Brain microvascular endothelial cell (primary cell): ENCODE measurements around the gene KAT6B.

ENCODE experiments used
- DNase-seq: peaks from one replicate; pipeline ENCODE4 v3.0.0-alpha.2; 2020
- H3K27ac ChIP-seq: fragments of 250-450 bp; sonication (Bioruptor Pico); 2 replicates; pipeline ENCODE4 v1.5.1; 2020; ENCODE audit warnings: mild to moderate bottlenecking, moderate library complexity
- H3K27me3 ChIP-seq: fragments of 250-450 bp; sonication (Bioruptor Pico); replicated peaks from 2 replicates; pipeline ENCODE4 v1.5.1; 2020; ENCODE audit warnings: mild to moderate bottlenecking
- H3K36me3 ChIP-seq: fragments of 250-450 bp; sonication (Bioruptor Pico); replicated peaks from 2 replicates; pipeline ENCODE4 v1.5.1; 2020; ENCODE audit warnings: mild to moderate bottlenecking
- H3K4me3 ChIP-seq: 2 replicates; pipeline ENCODE4 v1.5.1; 2011; ENCODE audit warnings: low read depth, mild to moderate bottlenecking, control low read depth, low read length, moderate library complexity
- in situ Hi-C: cut with HindIII; loops from 2 replicates; pipeline ENCODE4 v1.10.0; 2017; ENCODE audit warnings: low sequenced_read_pairs, low pct_ligation_motif_present
- TF ChIP-seq, protein P1 (sequence below): IDR thresholded peaks from 2 replicates; pipeline ENCODE4 v1.5.1; 2011; ENCODE audit warnings: low read depth, mild to moderate bottlenecking, moderate library complexity, low read length, control low read depth, inconsistent platforms; ENCODE audit errors: missing control alignments

Gene KAT6B

DNA sequence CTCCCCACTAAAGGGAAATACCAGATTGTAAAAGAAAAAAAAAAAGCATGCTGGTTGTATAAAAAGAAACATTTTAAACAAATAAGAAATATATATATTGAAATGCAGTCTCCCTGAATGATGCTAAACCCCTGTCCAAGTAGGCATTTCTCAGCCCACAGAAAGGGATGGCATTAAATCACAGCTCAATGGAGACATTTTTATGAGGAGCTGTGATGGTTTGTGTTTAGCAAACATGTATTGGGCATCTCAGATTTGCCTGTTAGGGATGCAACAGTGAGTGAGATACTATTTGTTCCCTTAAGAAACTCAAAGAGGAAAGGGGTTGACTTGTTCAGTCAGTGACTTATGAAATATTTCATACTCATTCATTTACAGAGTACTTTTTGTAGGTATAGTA, 51.5 kb downstream of the KAT6B start:
- no peak for DNase-seq
- TF ChIP-seq, protein P1, sequence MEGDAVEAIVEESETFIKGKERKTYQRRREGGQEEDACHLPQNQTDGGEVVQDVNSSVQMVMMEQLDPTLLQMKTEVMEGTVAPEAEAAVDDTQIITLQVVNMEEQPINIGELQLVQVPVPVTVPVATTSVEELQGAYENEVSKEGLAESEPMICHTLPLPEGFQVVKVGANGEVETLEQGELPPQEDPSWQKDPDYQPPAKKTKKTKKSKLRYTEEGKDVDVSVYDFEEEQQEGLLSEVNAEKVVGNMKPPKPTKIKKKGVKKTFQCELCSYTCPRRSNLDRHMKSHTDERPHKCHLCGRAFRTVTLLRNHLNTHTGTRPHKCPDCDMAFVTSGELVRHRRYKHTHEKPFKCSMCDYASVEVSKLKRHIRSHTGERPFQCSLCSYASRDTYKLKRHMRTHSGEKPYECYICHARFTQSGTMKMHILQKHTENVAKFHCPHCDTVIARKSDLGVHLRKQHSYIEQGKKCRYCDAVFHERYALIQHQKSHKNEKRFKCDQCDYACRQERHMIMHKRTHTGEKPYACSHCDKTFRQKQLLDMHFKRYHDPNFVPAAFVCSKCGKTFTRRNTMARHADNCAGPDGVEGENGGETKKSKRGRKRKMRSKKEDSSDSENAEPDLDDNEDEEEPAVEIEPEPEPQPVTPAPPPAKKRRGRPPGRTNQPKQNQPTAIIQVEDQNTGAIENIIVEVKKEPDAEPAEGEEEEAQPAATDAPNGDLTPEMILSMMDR, result no peak
- no peak overlapping the region for H3K4me3 ChIP-seq
- H3K36me3 ChIP-seq, result no peaks in the 10 kb centered on the region
- in situ Hi-C loops, result no loop called here
- H3K27ac ChIP-seq, result no peak overlapping the region
- no peaks in the 10 kb centered on the region for H3K27me3 ChIP-seq

DNA sequence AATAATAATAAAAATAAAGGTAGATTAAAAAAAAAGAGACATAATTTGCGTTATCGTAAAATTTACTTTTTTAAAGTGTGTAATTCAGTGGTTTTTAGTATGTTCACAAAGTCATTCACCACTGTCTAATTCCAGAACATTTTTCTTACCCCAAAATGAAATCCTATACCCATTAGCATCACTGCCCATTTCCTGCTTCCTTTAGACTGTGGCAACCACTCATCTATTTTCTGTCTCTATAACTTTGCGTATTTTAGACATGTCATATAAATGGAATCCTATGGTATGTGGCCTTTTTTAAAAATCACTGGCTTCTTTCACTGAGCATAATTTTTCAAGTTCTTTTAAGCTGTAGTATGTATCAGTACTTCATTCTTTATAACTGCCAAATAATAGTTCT, 53.6 kb downstream of the KAT6B start:
- Histone ChIP-seq H3K4me3 (no peak overlapping the region), H3K27me3 (no peaks in the 10 kb centered on the region), H3K36me3 (no peaks in the 10 kb centered on the region), H3K27ac (no peak overlapping the region)
- peak; percentile 8 for DNase-seq
- in situ Hi-C loops, result no loop called here
- TF ChIP-seq, protein P1, result no peak

DNA sequence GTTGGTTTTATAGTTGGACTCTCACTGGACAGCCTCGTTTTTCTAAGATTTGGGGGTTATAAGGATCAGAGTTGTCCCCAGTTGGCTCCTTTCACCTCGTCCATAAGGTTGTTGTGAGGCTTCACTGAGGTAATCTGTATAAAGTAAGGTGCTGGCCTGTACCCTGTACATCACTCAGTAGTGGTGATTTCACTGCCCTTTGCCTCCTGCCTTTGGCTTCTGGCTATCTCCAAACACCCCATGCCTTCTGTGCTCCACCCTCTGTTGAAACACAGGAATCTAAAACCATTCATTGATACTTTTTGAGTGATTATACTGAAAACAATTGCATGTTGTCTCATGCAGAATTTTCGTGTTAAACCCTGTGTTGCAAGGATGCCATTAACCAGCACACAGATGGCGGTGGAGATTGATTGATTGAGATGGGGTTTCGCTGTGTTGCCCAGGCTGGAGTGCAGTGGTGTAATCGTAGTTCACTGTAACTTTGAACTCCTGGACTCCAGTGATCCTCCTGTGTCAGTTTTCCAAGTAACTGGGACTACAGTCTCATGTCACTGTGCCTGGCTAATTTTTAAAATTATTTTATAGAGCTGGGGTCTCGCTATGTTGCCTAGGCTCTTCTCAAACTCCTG, 55.0 kb downstream of the KAT6B start:
- no peaks in the 10 kb centered on the region for H3K27me3 ChIP-seq
- DNase-seq, result no peak
- no peaks in the 10 kb centered on the region for H3K36me3 ChIP-seq
- TF ChIP-seq, protein P1, result no peak
- H3K27ac ChIP-seq, result no peak overlapping the region
- in situ Hi-C loops, result no loop called here
- H3K4me3 ChIP-seq, result no peak overlapping the region

DNA sequence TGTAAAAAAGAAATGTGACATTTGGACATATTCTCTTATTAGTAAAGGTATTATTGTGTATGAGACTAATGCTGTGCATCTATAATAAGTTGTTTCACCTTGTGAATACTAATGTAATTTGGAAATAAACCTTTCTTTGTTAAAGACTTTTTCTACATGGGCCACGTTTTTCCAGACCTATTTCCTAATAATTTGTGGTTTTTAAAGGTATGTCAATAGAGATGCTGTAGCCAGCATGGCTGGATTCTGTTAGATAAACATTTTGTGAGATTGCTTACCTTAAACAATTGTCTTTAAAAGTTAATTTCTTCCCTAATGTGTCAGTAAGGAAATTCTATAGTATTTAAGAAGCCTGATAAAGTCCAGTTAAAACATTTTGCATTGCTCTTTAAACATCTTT, 56.0 kb downstream of the KAT6B start:
- no peak for DNase-seq
- H3K4me3 ChIP-seq, result no peak overlapping the region
- no peaks in the 10 kb centered on the region for H3K36me3 ChIP-seq
- in situ Hi-C loops, result no loop called here
- no peaks in the 10 kb centered on the region for H3K27me3 ChIP-seq
- TF ChIP-seq, protein P1, result no peak
- H3K27ac ChIP-seq, result no peak overlapping the region

DNA sequence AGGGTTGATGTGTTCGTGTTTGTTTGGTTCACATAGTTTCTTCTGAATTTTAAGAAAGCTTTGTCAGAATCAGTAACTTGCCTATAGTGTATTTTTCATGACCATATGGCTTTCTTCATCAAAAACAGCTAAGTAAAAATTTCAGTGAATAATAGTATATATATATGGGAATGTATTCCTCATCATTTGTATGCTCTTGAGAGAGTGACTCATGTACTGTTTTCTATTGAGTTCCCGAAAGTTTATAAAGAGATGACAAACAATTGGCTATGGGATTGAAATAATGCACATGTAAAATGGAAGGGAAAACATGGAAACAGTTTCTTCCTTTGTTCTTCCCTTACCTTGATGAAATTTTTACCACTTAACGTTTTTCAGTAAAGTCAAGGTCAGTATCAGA, 56.4 kb downstream of the KAT6B start:
- H3K27me3 ChIP-seq, result no peaks in the 10 kb centered on the region
- H3K4me3 ChIP-seq, result no peak overlapping the region
- TF ChIP-seq, protein P1, result no peak
- no peak for DNase-seq
- in situ Hi-C loops, result no loop called here
- no peak overlapping the region for H3K27ac ChIP-seq
- no peaks in the 10 kb centered on the region for H3K36me3 ChIP-seq

DNA sequence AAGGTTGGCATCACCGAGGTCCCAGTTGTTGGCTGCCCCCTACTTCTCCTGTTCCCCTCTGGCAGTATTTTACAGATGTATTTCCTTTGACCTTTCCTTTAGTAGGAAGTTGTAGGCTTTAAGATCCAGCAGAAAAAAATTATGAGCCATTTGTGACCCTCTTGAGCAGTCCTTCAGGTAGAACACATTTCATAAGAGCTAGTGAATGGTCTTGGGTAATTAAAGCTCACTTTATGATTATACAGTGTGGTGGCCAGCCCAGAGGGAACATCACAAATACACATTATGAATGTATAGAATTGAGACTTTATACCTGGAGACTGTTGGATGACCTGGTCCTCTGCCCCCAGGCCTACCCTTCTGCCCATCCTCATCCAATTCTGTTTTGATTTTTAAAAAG, 57.0 kb downstream of the KAT6B start:
- Histone ChIP-seq H3K27me3 (no peaks in the 10 kb centered on the region), H3K36me3 (no peaks in the 10 kb centered on the region), H3K27ac (no peak overlapping the region), H3K4me3 (no peak overlapping the region)
- in situ Hi-C loops, result no loop called here
- DNase-seq, result no peak
- TF ChIP-seq, protein P1, result no peak
